ENCODE data around the gene NOTO.

The NOTO gene

DNA sequence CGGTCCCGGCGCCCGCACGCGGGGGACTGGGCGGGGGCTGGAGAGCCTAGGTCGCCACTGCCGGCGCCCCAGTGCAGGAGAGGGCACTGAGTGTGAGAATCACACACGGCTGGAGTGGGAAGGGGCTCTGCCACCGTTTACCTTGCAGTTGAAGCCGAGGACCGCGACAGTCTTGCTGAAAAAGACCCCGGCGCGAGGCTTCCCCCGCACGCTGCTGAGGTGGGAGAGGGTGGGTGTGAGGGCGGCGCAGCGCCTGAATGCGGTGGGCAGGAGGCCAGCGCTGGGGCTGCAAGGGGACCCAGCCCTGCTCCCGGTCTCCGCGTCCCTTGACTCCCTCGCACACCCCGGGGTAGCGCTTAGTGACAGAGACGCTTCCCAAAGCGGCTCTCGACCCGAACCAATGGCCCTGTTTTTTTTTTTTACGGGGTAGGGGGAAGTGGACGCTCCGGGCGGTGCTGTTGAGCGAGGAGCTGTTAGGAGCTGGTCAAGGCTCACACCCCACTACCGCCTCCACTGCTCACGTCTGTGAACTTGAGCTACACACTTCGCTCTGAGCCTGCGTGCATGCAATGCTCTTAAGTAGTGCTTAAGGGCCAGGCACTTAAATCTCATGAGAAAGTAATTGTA, 794 bp downstream of the NOTO start:
- no peak for DNase-seq

DNA sequence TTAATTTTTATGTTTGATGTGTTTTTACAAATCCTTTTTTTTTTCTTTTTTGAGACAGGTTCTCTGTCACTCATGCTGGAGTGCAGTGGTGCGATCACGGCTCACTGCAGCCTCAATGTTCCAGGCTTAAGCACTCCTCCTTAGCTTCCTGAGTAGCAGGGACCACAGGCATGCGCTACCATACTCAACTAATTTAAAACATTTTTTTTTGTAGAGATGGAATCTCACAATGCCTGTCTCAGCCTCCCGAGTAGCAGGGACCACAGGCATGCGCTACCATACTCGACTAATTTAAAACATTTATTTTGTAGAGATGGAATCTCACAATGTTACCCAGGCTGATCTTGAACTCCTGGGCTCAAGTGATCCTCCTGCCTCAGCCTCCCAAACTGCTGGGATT, 3.2 kb downstream of the NOTO start:
- DNase-seq, result no peak

DNA sequence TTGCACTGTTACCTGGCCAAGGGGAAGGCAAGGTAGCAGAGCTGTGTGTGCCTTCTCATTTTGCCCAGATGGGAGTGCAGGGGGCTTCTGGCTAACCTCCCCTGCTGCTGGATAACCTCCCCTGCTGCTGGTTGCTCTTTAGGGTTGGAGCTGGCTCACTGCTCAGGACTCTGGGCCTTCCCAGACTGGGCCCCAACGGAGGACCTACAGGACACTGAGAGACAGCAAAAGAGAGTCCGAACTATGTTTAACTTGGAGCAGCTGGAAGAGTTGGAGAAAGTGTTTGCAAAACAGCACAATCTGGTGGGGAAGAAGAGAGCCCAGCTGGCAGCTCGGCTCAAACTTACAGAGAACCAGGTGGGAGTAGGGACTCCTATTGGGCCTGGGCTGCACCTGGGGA, 5.9 kb downstream of the NOTO start:
- no peak for DNase-seq

DNA sequence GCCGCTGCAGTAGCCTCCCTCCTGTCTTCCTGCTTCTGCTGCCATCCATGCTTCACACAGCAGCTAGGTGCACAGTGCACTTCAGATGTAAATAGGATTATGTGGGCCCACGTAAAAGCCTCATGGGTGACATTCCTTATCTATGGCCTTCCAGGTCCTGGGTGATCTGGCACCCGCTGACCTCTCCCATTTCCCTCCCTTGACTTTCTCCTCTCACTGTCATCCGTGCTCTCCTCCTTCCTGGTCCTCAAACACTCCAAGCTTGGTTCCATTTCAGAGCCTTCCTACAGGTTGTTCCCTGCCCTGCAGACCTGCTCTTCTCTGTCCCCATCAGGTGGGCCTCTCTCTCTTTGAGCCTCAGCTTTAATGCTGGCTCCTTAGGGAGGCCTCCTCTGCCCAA, 7.6 kb downstream of the NOTO start:
- DNase-seq, result no peak

DNA sequence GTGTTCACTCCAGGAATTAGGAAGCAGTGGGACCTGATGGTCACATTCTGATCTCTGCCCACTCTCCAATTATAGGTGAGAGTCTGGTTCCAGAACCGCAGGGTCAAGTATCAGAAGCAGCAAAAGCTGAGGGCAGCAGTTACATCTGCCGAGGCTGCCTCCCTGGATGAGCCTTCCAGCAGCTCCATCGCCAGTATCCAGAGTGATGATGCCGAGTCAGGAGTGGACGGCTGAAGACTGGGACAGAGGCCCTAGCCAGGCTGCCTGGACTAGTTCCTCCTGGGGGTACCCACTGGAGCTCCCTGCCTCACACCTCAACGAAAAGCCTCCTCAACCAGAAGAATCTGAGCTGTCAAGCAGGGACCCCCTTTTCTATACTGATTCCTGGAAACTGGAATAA, 8.3 kb downstream of the NOTO start:
- DNase-seq, result no peak

DNA sequence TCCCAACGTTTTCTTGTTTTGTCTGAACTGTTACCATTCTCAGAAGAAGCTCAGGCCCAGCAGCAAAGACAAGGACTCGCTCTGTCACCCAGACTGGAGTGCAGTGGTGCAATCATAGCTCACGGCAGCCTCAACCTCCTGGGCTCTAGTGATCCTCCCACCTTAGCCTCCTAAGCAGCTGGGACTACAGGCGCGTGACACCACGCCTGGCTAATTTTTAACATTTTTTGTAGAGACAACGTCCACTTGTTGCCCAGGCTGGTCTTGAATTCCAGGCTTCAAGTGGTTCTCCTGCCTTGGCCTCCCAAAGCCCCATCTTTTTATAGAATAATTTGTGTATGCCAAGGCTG, 9.7 kb downstream of the NOTO start:
- DNase-seq, result no peak

DNA sequence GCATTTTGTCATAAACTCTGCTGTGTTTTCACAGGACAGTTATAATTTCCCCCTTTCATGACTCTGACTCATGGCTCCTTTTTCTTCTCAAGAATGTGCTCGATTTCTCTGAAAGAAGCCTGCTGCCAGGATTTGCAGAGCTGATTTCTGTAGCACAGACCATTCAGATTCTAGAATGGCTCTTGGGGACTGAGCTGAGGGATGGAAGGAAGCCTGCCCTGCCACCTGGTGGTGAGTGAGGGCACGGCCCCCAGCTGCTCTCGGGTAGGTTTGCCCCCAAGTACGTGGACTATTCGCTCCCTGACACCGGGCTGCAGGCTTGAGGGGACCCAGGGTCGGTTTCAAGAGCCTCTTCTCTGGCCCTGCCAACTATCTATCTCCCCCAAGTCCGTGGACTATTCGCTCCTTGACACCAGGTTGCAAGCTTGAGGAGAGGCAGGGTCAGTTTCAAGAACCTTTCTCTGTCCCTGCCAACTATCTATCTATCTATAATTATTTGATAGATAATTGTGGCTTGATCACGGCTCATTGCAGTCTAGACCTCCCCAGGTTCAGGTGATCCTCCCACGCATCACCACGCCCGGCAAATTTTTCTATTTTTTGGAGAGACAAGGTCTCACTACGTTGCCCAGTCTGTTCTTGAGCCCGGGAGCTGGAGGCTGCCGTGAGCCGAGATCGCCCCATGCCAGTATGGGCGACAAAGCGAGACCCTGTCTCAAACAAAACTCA, 10.2 kb downstream of the NOTO start:
- peak; percentile 56 for DNase-seq

DNA sequence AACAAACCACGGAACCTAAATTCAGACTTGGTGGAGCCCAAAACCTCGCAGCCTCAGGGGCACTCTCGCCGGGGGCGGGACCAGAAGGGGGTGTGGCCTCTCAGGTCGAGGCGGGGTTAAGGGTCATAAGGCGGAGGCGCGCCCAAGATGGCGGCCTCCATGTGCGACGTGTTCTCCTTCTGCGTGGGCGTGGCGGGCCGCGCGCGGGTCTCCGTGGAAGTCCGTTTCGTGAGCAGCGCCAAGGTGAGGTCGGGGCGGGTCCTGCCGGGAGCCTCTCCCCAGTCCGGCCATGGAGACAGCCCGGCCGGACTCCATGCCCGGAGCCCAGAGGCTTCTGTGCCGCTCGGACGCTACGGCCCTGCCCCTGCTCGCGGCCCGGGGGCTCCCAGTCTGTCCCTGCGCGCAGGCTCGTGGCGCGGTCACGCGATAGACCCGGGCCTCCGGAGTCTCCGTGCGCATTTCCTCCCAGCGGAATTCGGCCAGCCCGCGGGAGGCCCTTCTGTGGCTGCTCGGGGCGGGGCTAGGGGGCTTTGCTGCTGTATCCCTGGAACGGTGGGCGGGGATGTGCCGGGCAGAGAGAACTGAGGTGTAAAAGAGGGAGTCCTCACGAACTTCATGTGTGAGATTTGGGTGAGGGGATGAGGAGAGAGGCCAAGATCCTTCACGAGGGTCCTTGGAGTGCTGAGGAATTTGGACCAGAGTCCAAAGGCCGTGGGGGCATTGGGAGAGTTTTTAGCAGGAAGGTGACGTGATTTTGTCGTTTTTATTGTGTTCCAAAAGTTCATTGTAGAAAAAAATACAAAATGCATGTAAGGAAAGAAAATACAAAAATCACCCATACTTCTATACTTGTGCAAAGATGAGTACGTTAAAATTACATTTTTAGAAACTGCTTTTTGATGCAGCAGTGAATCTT, 12.0 kb downstream of the NOTO start, which contains the start of gene SMYD5:
TSS of gene SMYD5 (plus strand) at position 126 of the 916 bp plus-strand sequence. CDS start at position 148, 22 bp downstream.
- peak; percentile 88 for DNase-seq

DNA sequence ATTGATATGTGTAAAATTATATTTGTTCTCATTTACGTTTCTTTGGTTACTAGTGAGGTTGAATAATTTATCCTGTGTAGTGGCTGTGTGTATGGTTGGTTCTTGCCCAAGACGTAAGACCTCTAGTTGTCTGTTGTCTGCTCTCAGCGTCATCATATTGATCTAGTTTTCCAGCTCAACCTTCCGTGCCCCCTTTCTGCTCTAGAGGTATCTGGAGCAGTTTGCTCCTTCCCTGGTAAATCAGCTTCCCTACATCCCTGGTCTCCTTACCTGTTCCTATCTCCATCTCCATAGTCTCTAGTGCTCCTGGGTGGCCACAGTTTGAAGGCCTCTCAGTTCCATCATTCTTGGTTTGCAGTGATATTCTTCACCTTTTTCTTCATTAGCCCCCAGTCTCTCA, 12.9 kb downstream of the NOTO start:
- no peak for DNase-seq

DNA sequence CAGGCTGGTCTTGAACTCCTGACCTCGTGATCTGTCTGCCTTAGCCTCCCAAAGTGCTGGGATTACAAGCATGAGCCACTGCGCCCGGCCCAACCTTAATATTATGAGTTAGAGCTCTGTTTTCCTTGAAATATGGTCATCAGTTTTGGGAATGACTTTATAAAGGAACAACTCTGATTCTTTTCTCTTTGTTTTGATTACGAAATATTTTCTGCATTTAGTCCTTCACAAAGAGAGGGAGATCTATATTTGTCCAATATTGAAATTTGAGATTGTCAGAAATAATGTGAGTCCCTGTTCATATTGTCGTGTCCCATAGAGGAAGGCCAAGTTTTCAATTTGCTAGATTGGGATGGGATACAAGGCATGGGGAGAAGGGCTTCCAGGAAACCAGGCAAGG, 14.8 kb downstream of the NOTO start:
- no peak for DNase-seq

DNA sequence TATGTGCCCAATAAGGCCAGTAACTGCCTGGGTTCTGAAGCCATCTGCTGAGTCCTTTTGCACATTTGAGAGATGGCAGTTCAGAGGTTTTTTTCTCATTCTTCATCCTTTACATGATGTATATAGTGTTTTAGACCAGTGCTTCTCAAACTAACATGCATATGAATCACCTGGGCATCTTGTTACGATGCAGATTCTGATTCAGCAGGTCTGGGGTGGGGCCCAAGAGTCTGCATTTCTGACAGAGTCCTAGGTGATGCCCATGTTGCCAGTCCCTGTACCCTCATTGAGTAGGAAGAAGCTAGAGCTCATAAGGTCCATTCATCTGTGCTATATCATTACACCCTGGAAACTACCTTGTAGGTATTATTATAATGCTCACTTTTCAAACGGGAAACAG, 15.5 kb downstream of the NOTO start:
- no peak for DNase-seq

DNA sequence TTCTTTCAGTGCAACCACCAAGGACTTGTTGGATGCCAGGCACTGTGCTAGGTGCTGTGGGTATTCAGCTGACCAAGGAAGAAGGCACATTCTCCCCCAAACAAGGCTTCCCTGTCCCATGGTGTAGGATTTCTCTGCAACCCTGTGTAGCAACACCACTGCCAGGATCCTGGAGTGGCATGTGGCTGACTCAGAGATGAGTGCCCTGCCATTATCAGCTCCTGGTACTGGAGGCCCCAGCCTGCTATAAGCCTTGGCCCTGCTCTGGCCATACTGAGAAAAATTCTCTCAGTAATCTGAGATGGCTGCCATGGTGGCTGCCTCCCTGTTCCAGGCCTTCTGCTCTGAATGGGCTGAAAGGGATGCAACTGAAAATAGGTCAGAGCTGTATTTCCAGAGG, 15.9 kb downstream of the NOTO start:
- no peak for DNase-seq

DNA sequence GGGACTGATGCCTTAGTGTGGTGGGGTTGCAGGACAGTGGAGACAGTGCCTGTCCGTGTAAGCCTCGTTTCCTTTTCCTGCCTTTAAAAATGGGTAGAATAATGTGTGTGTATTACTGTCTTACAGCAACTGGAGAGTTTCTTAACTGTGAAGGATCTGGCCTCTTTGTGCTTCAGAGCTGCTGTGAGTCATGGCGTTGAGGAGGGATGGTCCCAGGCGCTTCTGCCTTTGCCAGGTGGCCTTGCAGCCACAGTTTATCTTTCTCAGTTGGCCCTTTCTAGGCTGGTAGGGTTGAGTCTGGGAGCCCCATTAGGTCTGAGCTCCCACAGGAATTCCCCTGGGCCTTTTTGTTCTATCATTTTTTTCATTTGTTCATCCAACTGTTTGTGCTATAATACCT, 21.4 kb downstream of the NOTO start:
- DNase-seq, result no peak

DNA sequence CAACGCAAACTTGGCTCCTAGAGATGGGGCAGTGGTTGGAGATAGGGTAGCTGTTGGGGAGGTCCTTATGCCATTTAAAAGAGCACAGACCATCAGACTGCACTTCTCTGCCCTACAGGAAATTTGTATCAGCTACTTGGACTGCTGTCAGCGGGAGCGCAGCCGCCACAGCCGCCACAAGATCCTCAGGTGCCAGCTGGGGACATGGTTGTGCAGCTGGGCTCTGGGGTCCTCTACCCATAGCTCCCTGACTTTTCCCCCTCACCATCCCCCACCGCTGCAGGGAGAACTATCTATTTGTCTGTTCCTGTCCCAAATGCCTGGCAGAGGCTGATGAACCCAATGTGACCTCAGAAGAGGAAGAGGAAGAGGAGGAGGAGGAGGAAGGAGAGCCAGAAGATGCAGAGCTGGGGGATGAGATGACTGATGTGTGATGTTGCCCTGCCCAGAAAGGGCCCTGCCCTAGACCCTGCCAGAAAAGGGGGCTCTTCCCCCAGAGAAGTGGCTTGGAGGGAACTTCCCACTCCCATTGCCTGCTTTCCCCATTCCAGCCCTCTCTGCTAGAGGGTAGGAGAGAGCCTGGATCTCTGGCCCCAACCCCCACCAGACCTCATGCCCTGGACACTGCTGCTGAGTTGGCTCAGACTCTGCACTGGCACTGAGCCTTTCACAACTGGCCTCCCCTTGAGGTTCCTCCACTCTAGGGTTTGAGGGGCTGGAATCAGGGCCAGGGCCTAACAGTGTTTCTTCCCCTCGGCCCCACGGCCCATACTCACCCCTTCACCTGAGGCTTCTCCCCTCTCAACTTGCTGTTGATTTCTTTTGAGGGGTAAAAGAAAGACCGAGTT, 23.4 kb downstream of the NOTO start:
- DNase-seq, result no peak

DNA sequence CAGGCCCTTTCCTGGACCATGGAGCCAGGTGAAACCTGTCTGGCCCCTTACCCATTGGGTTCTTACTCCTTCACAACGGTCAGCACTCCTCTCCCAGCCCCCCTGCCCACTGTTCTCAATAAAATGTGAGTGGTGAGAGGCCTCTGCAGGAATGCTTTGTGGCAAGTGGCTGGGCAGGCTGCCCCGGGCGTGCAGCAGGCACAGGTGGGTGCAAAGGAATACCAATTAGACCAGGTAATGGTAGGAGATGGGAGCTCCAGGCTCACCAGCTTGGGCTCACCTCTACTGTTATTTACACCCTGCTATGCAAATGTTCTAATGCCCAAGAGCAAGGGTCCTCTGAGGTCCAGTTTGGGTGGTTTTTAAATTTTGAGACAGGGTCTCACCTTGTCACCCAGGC, 24.7 kb downstream of the NOTO start:
- no peak for DNase-seq

DNA sequence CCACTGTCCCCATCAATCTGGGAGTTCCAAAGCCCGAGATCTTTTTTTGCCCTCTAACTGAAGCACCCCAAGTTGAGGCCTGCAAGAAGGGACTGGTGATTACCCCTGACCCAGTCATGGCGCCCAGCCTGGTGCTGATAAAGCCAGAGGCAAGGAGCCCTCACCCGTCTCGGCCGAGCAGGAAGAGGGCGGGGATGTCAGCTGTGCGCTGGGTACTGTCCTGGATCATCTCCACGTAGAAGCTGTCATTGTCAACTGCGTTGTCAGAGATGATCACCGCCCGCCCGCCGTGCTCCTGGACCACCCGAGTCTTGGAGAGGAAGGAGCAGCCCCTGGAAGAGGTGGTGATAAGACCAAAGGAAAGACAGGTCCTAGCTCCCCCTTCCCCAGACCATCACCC, 26.3 kb downstream of the NOTO start:
- no peak for DNase-seq

DNA sequence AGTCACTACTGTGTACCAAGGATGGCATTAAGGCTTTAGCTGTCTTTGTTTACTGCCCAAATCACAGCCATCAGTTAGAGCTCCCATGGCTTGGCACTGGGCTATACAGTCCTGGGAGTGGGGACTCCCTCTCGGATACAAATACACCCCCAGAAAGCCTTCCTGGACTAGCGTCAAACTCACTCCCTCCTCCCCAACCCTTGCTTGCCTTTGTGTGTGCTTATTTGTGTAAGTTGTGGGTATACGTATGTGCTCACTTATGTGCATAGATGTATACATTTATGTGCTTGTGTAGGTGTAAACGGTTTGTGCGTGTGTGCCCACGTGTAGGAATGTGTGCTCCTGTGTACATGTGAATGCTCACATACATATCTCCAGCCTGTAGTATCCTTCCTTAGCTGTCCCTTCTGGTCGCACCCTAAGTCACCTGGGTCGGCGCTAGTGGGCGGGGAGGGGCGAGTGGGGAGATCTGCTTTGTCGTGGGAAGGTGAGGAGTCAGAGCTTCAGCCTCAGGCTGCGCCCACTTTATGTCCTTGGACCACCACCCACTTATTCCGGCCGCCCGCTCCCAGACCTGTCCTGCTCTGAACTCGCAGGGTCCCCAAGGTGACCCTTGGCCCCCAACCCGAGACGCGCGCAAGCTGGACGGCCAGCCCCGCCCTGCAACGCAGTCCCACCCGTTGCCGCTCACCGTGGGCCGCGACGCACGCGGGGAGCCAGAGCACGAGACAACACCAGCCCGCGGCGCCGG, 30.2 kb downstream of the NOTO start:
- no peak for DNase-seq

DNA sequence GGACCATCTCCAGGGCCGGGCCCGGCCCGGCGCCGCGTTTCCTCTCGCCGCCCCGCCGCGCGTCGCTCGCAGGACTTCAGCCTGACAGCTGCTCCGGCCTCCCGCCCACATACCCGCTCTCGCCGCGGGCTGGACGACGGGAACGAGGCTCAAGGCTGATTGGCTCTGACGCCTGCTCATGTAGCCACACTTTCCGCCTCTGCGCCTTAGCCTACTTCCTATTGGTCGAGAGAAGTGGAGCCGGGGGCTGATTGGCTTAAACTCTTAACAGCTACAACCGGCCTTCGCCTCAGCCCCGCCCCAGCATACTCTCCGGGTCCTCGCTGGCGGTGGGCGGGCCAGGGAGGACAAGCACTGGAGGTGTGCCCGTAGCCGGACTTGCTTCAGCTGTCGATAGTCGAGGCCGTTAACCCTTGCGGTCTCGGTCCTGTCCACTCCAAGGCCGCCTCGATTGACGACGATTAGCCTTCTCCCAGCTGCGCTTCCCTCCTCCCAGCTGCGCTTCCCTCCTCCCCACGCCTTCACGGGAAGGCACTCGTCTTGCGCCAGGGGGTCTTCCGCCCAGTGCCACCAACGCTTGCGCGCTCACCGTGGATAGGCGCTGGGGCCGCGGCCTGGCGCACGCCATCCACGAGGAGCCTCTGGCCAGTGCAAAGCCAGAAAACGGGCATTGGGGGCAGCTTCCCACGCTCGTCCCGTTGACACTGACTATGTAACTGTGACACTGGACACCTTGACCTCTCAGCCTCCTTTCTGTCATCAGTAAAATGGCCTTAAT, 31.0 kb downstream of the NOTO start, which contains the start of gene PRADC1:
TSS of gene PRADC1 (minus strand) at position 86 of the 778 bp plus-strand sequence. CDS start at position 7, 79 bp downstream.
- peak; percentile 99 for DNase-seq

DNA sequence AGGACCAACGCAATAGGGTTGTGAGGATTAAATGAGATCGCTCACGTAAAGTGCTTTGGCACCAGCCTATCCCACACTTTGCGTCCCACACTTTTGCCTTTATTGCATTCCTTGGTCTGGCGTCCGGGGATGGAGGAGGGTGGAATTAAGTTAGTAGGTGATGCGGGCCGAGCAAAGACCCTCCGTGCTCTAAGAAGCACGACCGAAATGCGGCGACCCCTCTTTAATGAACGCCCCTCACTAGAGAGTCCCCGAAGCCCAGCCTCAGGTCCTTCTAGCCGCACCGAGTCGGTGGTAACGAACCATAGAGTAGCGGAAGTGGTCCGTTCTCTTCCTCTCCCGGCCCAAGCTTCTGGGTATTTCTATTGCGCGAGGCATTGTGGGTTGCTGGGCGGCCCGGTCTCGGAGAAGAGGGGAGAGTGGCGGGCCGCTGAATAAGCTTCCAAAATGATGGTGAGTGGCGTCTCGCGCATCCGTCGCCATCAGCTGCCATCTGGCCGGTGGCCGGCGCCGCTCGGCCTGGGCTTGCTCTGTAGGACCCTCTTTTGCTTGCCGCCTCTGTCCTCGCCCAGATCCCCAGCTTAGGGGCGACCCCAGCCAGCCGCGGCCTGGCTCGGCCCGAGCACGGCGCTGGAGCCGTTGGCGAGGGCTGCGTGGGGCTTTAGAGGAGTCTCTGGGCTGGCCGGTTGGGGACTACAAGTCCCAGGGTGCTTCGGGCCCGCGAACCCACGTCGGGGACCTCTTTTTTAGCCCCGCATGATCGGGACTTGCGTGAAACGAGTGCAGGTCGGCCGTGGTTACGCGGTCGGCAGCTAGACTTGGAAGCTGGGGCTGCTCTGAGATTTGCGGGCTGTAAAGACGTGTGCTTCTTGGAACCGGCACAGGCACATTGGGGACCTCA, 31.8 kb downstream of the NOTO start, which contains the start of gene CCT7:
TSS of gene CCT7 (plus strand) at position 377 of the 901 bp plus-strand sequence. CDS start at position 448, 71 bp downstream.
- DNase-seq, result peak; percentile 92
